Neural progenitor cell (in vitro differentiated cells): ENCODE measurements around the gene QRFPR. TPM values are rescaled to one million over a fixed set of nuclear protein-coding genes. Genes with fewer than 3 reads are reported as not detected.

Source experiments
- DNase-seq: peaks from one replicate; pipeline ENCODE4 v3.0.0-alpha.2; 2016; ENCODE audit warnings: low spot score
- H2AFZ ChIP-seq: fragments of 200-600 bp; sonication (generic); replicated peaks from 2 replicates; pipeline ENCODE4 v1.6.1; 2016; ENCODE audit warnings: antibody characterized with exemption
- H3F3A ChIP-seq: fragments of 200-600 bp; sonication (generic); 2 replicates; pipeline ENCODE4 v1.6.1; 2016; ENCODE audit warnings: antibody characterized with exemption, low read depth
- H3K27ac ChIP-seq: fragments of 200-600 bp; sonication (generic); 2 replicates; pipeline ENCODE4 v1.5.1; 2016; ENCODE audit warnings: mild to moderate bottlenecking
- H3K27me3 ChIP-seq: fragments of 200-600 bp; sonication (generic); 2 replicates; pipeline ENCODE4 v1.6.1; 2016; ENCODE audit warnings: mild to moderate bottlenecking, moderate library complexity
- H3K36me3 ChIP-seq: fragments of 200-600 bp; sonication (generic); 2 replicates; pipeline ENCODE4 v1.5.1; 2016
- H3K4me1 ChIP-seq: fragments of 200-600 bp; sonication (generic); 2 replicates; pipeline ENCODE4 v1.6.1; 2016; ENCODE audit warnings: mixed run types
- H3K4me2 ChIP-seq: fragments of 200-600 bp; sonication (generic); 2 replicates; pipeline ENCODE4 v1.6.1; 2016
- H3K4me3 ChIP-seq: fragments of 200-600 bp; sonication (generic); 2 replicates; pipeline ENCODE4 v1.5.1; 2016
- H3K79me2 ChIP-seq: fragments of 200-600 bp; sonication (generic); 2 replicates; pipeline ENCODE4 v1.6.1; 2016; ENCODE audit warnings: low read depth
- H3K9ac ChIP-seq: fragments of 200-600 bp; sonication (generic); 2 replicates; pipeline ENCODE4 v1.6.1; 2016
- H3K9me3 ChIP-seq: fragments of 200-600 bp; sonication (generic); 2 replicates; pipeline ENCODE4 v1.5.1; 2016; ENCODE audit warnings: low read depth
- H4K20me1 ChIP-seq: fragments of 200-600 bp; sonication (generic); 2 replicates; pipeline ENCODE4 v1.6.1; 2016; ENCODE audit warnings: low read depth
- H3K27ac Mint-ChIP-seq: 3 replicates; pipeline ENCODE4 v1.8.0; 2021; ENCODE audit warnings: mixed read lengths
- H3K27me3 Mint-ChIP-seq: 2 replicates; pipeline ENCODE4 v1.8.0; 2022; ENCODE audit warnings: low read depth, mild to moderate bottlenecking, inconsistent platforms, moderate library complexity, mixed read lengths; ENCODE audit not compliant: insufficient read depth
- H3K36me3 Mint-ChIP-seq: 3 replicates; pipeline ENCODE4 v1.8.0; 2021; ENCODE audit warnings: mixed read lengths
- H3K4me1 Mint-ChIP-seq: 3 replicates; pipeline ENCODE4 v1.8.0; 2021; ENCODE audit warnings: mixed read lengths
- H3K4me3 Mint-ChIP-seq: 3 replicates; pipeline ENCODE4 v1.8.0; 2021; ENCODE audit warnings: mild to moderate bottlenecking, moderate library complexity, mixed read lengths
- H3K9me3 Mint-ChIP-seq: 3 replicates; pipeline ENCODE4 v1.8.0; 2020; ENCODE audit warnings: mixed read lengths
- EZH2 ChIP-seq: fragments of 200-600 bp; sonication (generic); IDR thresholded peaks from 2 replicates; pipeline ENCODE4 v1.6.1; 2017; ENCODE audit warnings: antibody characterized with exemption, mild to moderate bottlenecking, moderate library complexity
- EZH2phosphoT487 ChIP-seq: fragments of 200-600 bp; sonication (generic); IDR thresholded peaks from 2 replicates; pipeline ENCODE4 v1.6.1; 2017; ENCODE audit warnings: antibody characterized with exemption
- total RNA-seq: library from RNA; depleted of rRNA; stranded (reverse); fragments of >200 nt; gene quantifications from 2 replicates; pipeline ENCODE4 v1.2.3, GENCODE V29; 2015; ENCODE audit warnings: low replicate concordance
- TF ChIP-seq, protein P1 (sequence below): fragments of 200-600 bp; sonication (generic); IDR thresholded peaks from 2 replicates; pipeline ENCODE4 v1.5.1; 2017; ENCODE audit warnings: antibody characterized with exemption, mild to moderate bottlenecking

Gene QRFPR
- total RNA-seq, 1 donor from 2014 or later, result not detected

DNA sequence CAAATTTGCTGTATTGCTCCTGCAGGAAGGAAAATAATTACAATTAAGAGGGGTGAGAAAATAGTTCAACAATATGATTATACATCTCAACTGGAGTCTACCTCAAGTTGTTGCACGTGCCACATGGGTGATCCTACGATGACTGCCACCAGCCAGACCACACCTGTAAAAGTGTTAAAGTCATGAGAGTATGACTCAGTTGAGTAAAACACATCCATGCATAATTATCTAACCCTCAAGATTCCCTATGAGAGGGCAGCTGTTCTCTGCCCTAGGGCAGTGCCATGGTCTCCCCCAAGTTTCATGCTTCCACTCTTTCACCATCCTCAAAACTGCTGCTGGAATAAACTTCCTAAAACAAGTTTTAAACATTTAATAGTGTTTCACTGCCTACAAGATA lies 44.1 kb downstream of the QRFPR start:
- TF ChIP-seq, protein P1, sequence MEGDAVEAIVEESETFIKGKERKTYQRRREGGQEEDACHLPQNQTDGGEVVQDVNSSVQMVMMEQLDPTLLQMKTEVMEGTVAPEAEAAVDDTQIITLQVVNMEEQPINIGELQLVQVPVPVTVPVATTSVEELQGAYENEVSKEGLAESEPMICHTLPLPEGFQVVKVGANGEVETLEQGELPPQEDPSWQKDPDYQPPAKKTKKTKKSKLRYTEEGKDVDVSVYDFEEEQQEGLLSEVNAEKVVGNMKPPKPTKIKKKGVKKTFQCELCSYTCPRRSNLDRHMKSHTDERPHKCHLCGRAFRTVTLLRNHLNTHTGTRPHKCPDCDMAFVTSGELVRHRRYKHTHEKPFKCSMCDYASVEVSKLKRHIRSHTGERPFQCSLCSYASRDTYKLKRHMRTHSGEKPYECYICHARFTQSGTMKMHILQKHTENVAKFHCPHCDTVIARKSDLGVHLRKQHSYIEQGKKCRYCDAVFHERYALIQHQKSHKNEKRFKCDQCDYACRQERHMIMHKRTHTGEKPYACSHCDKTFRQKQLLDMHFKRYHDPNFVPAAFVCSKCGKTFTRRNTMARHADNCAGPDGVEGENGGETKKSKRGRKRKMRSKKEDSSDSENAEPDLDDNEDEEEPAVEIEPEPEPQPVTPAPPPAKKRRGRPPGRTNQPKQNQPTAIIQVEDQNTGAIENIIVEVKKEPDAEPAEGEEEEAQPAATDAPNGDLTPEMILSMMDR, result no peak
- no peak for TF ChIP-seq EZH2
- TF ChIP-seq EZH2phosphoT487, result no peak
- H3K4me1 ChIP-seq, result peaks cover 16% of the 10 kb centered on the region
- no peak overlapping the region for H3K4me3 Mint-ChIP-seq
- no peak for DNase-seq
- no peak overlapping the region for H3K27ac ChIP-seq
- H3F3A ChIP-seq, result no peaks in the 10 kb centered on the region
- H3K36me3 ChIP-seq, result no peaks in the 10 kb centered on the region
- H3K4me1 Mint-ChIP-seq, result peaks cover 12% of the 10 kb centered on the region
- no peaks in the 10 kb centered on the region for H3K9me3 Mint-ChIP-seq
- H3K4me3 ChIP-seq, result no peak overlapping the region
- no peak overlapping the region for H3K27ac Mint-ChIP-seq
- H3K36me3 Mint-ChIP-seq, result no peaks in the 10 kb centered on the region
- H4K20me1 ChIP-seq, result no peaks in the 10 kb centered on the region
- H3K79me2 ChIP-seq, result no peaks in the 10 kb centered on the region
- H3K27me3 Mint-ChIP-seq, result peaks cover 2% of the 10 kb centered on the region
- no peaks in the 10 kb centered on the region for H3K27me3 ChIP-seq
- no peak overlapping the region for H3K4me2 ChIP-seq
- H3K9ac ChIP-seq, result no peak overlapping the region
- no peak overlapping the region for H2AFZ ChIP-seq
- H3K9me3 ChIP-seq, result no peaks in the 10 kb centered on the region

DNA sequence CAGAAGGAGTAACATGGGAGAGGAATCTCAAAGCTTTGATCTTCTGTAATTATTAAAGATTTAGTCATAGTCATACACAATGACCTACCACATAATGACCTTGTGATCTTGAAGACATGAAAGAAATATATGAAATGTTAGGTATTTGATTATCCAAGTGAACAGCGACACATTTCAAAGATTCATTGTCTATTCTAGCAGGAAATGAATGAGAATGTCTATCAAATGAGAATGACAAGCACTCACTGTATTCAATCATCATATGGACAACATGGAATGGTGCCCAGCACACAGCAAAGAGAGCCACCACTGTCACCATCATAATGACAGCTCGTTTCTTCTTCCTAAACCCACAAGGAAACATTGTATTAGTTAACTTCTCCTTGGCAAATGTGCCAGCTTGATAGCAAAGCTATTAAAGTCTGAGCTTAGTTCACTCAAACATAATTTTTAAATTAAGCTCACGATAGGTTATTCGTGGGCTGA lies 50.6 kb downstream of the QRFPR start:
- H3K36me3 Mint-ChIP-seq, result no peaks in the 10 kb centered on the region
- no peak overlapping the region for H3K9ac ChIP-seq
- no peak overlapping the region for H2AFZ ChIP-seq
- H3K9me3 ChIP-seq, result no peaks in the 10 kb centered on the region
- H3K36me3 ChIP-seq, result no peaks in the 10 kb centered on the region
- H3K27ac Mint-ChIP-seq, result no peak overlapping the region
- H3K9me3 Mint-ChIP-seq, result no peaks in the 10 kb centered on the region
- H3K27ac ChIP-seq, result no peak overlapping the region
- no peak overlapping the region for H3K4me3 Mint-ChIP-seq
- peaks cover 5% of the 10 kb centered on the region for H3K4me1 Mint-ChIP-seq
- H3K4me3 ChIP-seq, result no peak overlapping the region
- H3F3A ChIP-seq, result no peaks in the 10 kb centered on the region
- no peaks in the 10 kb centered on the region for H4K20me1 ChIP-seq
- H3K27me3 ChIP-seq, result no peaks in the 10 kb centered on the region
- no peaks in the 10 kb centered on the region for H3K27me3 Mint-ChIP-seq
- H3K4me1 ChIP-seq, result peaks cover 19% of the 10 kb centered on the region
- H3K79me2 ChIP-seq, result no peaks in the 10 kb centered on the region
- DNase-seq, result no peak
- H3K4me2 ChIP-seq, result no peak overlapping the region
- TF ChIP-seq, protein P1, result no peak
- no peak for TF ChIP-seq EZH2phosphoT487
- TF ChIP-seq EZH2, result no peak

DNA sequence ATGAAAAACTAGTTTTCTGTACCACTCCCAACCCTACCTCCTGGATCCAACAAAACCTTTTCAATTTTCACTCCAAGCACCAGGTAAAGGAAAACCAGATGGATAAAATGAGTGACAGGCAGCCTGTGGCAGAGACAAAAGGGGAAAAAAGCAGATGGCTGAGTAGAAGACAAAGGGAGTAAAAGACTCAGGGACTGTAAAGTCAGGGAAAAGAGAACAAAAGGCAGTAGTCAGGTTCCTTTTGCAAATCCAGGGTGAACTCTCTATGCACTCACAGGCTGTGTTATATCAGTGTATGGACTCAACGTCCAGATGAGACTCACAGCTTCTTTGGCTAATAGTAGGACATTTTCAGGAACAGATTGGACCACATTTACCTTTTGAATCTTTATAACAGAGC lies 54.2 kb downstream of the QRFPR start:
- H2AFZ ChIP-seq, result no peak overlapping the region
- no peaks in the 10 kb centered on the region for H3K36me3 ChIP-seq
- Mint-ChIP-seq H3K36me3 (no peaks in the 10 kb centered on the region), H3K4me1 (peaks cover 5% of the 10 kb centered on the region), H3K4me3 (no peak overlapping the region), H3K27me3 (no peaks in the 10 kb centered on the region), H3K27ac (no peak overlapping the region), H3K9me3 (no peaks in the 10 kb centered on the region)
- H3K9me3 ChIP-seq, result no peaks in the 10 kb centered on the region
- no peak overlapping the region for H3K4me3 ChIP-seq
- no peaks in the 10 kb centered on the region for H3K27me3 ChIP-seq
- H3K79me2 ChIP-seq, result no peaks in the 10 kb centered on the region
- H4K20me1 ChIP-seq, result no peaks in the 10 kb centered on the region
- H3K27ac ChIP-seq, result no peak overlapping the region
- H3F3A ChIP-seq, result no peaks in the 10 kb centered on the region
- peak; percentile 73 for DNase-seq
- no peak overlapping the region for H3K9ac ChIP-seq
- TF ChIP-seq EZH2phosphoT487 (no peak), EZH2 (no peak)
- TF ChIP-seq, protein P1, result no peak
- H3K4me2 ChIP-seq, result peak overlapping the region; percentile 59
- H3K4me1 ChIP-seq, result peaks cover 19% of the 10 kb centered on the region
